Stimulated activated naive CD4-positive, alpha-beta T cell treated with Interleukin-2 at 50 U/mL for 16 hours (primary cell): ENCODE data around the gene LSM14A.
"Not testable (repeated sequence)": the region's sequence is repeated elsewhere in the genome, so short reads cannot be mapped to it uniquely, and the experiment has no call there.

Experiments
- DNase-seq: peaks from one replicate; lab custom pipeline; 2025; lab: John Stamatoyannopoulos, UW

Gene LSM14A

GRCh38 chr19:34191355-34191962, 19.2 kb downstream of the LSM14A start:
- no peak for DNase-seq

- DNase-seq: no peak
Measured at GRCh38 chr19:34193439-34193838, 21.1 kb downstream of the LSM14A start.

- no peak for DNase-seq
Measured at GRCh38 chr19:34193876-34194275, 21.6 kb downstream of the LSM14A start.

GRCh38 chr19:34201133-34201532, 28.8 kb downstream of the LSM14A start:
- DNase-seq: no peak

- not testable (repeated sequence) for DNase-seq
Measured at GRCh38 chr19:34205324-34205723, 33.0 kb downstream of the LSM14A start.

- no peak for DNase-seq
Measured at GRCh38 chr19:34208291-34208884, 36.1 kb downstream of the LSM14A start.

- DNase-seq: no peak
Measured at GRCh38 chr19:34209726-34210125, 37.4 kb downstream of the LSM14A start.

GRCh38 chr19:34213283-34213682, 41.0 kb downstream of the LSM14A start:
- DNase-seq: no peak

GRCh38 chr19:34214040-34214439, 41.7 kb downstream of the LSM14A start:
- no peak for DNase-seq

GRCh38 chr19:34215006-34215665, 42.8 kb downstream of the LSM14A start:
- DNase-seq: no peak

- no peak for DNase-seq
Measured at GRCh38 chr19:34215666-34216038, 43.3 kb downstream of the LSM14A start.

- not testable (repeated sequence) for DNase-seq
Measured at GRCh38 chr19:34216745-34217219, 44.5 kb downstream of the LSM14A start.

GRCh38 chr19:34217952-34218817, 45.9 kb downstream of the LSM14A start:
- DNase-seq: peak; percentile 47

GRCh38 chr19:34218818-34219164, 46.5 kb downstream of the LSM14A start:
- no peak for DNase-seq

- DNase-seq: peak; percentile 53
Measured at GRCh38 chr19:34220472-34221063, 48.3 kb downstream of the LSM14A start.

GRCh38 chr19:34222386-34222785, 50.1 kb downstream of the LSM14A start:
- no peak for DNase-seq

- no peak for DNase-seq
Measured at GRCh38 chr19:34224996-34225658, 52.8 kb downstream of the LSM14A start.

GRCh38 chr19:34225659-34226015, 53.3 kb downstream of the LSM14A start:
- no peak for DNase-seq

GRCh38 chr19:34226036-34226435, 53.7 kb downstream of the LSM14A start:
- peak; percentile 24 for DNase-seq

- no peak for DNase-seq
Measured at GRCh38 chr19:34228347-34228746, 56.0 kb downstream of the LSM14A start.

GRCh38 chr19:34228762-34229161, 56.5 kb downstream of the LSM14A start:
- no peak for DNase-seq

- no peak for DNase-seq
Measured at GRCh38 chr19:34229721-34230120, 57.4 kb downstream of the LSM14A start.
